ENCODE results near the gene TRMT112.

- TF ChIP-seq, protein P1, sequence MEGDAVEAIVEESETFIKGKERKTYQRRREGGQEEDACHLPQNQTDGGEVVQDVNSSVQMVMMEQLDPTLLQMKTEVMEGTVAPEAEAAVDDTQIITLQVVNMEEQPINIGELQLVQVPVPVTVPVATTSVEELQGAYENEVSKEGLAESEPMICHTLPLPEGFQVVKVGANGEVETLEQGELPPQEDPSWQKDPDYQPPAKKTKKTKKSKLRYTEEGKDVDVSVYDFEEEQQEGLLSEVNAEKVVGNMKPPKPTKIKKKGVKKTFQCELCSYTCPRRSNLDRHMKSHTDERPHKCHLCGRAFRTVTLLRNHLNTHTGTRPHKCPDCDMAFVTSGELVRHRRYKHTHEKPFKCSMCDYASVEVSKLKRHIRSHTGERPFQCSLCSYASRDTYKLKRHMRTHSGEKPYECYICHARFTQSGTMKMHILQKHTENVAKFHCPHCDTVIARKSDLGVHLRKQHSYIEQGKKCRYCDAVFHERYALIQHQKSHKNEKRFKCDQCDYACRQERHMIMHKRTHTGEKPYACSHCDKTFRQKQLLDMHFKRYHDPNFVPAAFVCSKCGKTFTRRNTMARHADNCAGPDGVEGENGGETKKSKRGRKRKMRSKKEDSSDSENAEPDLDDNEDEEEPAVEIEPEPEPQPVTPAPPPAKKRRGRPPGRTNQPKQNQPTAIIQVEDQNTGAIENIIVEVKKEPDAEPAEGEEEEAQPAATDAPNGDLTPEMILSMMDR (IDR thresholded peaks at IDR 0.05): no peak
- no peak for TF ChIP-seq EP300 (IDR thresholded peaks at IDR 0.05)
Observed at GRCh38 chr11:64304032-64304315, 13.4 kb downstream of the TRMT112 start.

Measured in esophagus muscularis mucosa (tissue), 3 donors.